Measurements from ENCODE around the gene ASB6. TPM values are rescaled to one million over a fixed set of nuclear protein-coding genes. Genes with fewer than 3 reads are reported as not detected.

The ASB6 gene
- polyA plus RNA-seq, 2 of the 4 experiments (the other 2 are of a cell fraction), result 9.2 to 17.3 TPM

GRCh38 chr9:129644365-129644764 lies 2.4 kb upstream of the ASB6 start (continued):
- no peak for TF ChIP-seq REST (IDR thresholded peaks at IDR 0.05)

GRCh38 chr9:129643706-129644105 lies 1.8 kb upstream of the ASB6 start:
- no peak for DNase-seq (ENCODE audit: low read depth in 1 of 2, low spot score in 1 of 2)
- no peak overlapping the region for H3K4me2 ChIP-seq
- H3K27ac ChIP-seq, result no peak overlapping the region
- 90% methylated on average over 10 of the region's 10 CpGs for WGBS (ENCODE audit: missing lambda C conversion rate)
- ChIA-PET POLR2A (no interaction called here), CTCF (interaction anchor here (0.5 to 26.2 kb wide), 16 partner anchors 8 to 636 kb away, joined by 3 to 947 read pairs (median 19); partner anchors contain the start of gene NTMT1)
- H3K9me3 ChIP-seq, result no peaks in the 10 kb centered on the region
- H3K4me1 ChIP-seq, result peaks cover 18% of the 10 kb centered on the region
- FAIRE-seq, result no peak
- TF ChIP-seq FOSL2 (IDR thresholded peaks at IDR 0.05) (no peak), FOSL2 (CRISPR knock-in tag; IDR thresholded peaks at IDR 0.05) (no peak), HES2 (IDR thresholded peaks at IDR 0.05) (no peak), NPAS2 (CRISPR knock-in tag; IDR thresholded peaks at IDR 0.05; ENCODE audit: borderline replicate concordance) (no peak), ATOH8 (CRISPR knock-in tag; IDR thresholded peaks at IDR 0.05; ENCODE audit: low read depth) (no peak)
- H3K4me3 ChIP-seq, result no peak overlapping the region
- ATAC-seq, result no peak

- no peak for DNase-seq (ENCODE audit: low read depth in 1 of 2, low spot score in 1 of 2)
- Histone ChIP-seq H3K9me3 (no peaks in the 10 kb centered on the region), H3K4me3 (peak overlapping the region; percentile 87), H3K4me1 (peaks cover 18% of the 10 kb centered on the region), H3K27ac (peak overlapping the region; percentile 83 to 94), H3K4me2 (peak overlapping the region; percentile 91)
- peak; percentile 2 to 14; a peak in 4 of 6 replicates for ATAC-seq
- CTCF ChIA-PET, result interaction anchor here (0.7 to 26.2 kb wide), 17 partner anchors 11 to 534 kb away, joined by 3 to 947 read pairs (median 9); partner anchors contain the start of genes NTMT1, PTGES and TOR1B
- no peak for FAIRE-seq
- POLR2A ChIA-PET, result no interaction called here
- 29% methylated on average over 35 of the region's 44 CpGs for WGBS (ENCODE audit: missing lambda C conversion rate)
- TF ChIP-seq ELK1 (IDR thresholded peaks at IDR 0.05; ENCODE audit: low read depth, low read length) (no peak), CBX8 (IDR thresholded peaks at IDR 0.05) (no peak), CTCF (IDR thresholded peaks at IDR 0.05) (no peak), HOXA7 (CRISPR knock-in tag; IDR thresholded peaks at IDR 0.05) (no peak), TP53 (CRISPR knock-in tag; IDR thresholded peaks at IDR 0.05) (no peak), HOXB13 (CRISPR knock-in tag; IDR thresholded peaks at IDR 0.05; ENCODE audit: low read depth) (no peak), NFE2L2 (conservative IDR thresholded peaks at IDR 0.05; ENCODE audit: low read length) (no peak), MYC (IDR thresholded peaks at IDR 0.05; ENCODE audit: borderline replicate concordance, low read length) (no peak), POLR2A (IDR thresholded peaks at IDR 0.05; ENCODE audit: low read length) (no peak), TFCP2L1 (CRISPR knock-in tag; IDR thresholded peaks at IDR 0.05) (no peak), MAX (IDR thresholded peaks at IDR 0.05) (no peak), NR3C1 (IDR thresholded peaks at IDR 0.05) (no peak), ZC3H11A (IDR thresholded peaks at IDR 0.05) (no peak), RNF2 (IDR thresholded peaks at IDR 0.05; ENCODE audit: borderline replicate concordance, low read depth) (no peak), KDM1A (IDR thresholded peaks at IDR 0.05; ENCODE audit: low read depth) (no peak), RFX5 (IDR thresholded peaks at IDR 0.05) (no peak), E2F6 (IDR thresholded peaks at IDR 0.05; ENCODE audit: borderline replicate concordance, low read depth) (no peak), FOXS1 (CRISPR knock-in tag; IDR thresholded peaks at IDR 0.05) (no peak), CHD4 (IDR thresholded peaks at IDR 0.05; ENCODE audit: borderline replicate concordance) (no peak)
Measured at GRCh38 chr9:129640871-129641749, 841 bp downstream of the ASB6 start.
